Right hindlimb (tissue), 1 donor: ENCODE measurements around the gene MSANTD3.
"Not testable (repeated sequence)": the region's sequence is repeated elsewhere in the genome, so short reads cannot be mapped to it uniquely, and the experiment has no call there.

Experiments used
- DNase-seq: peaks from one replicate; pipeline ENCODE4 v3.0.0-alpha.2; 2018

Gene MSANTD3, protein sequence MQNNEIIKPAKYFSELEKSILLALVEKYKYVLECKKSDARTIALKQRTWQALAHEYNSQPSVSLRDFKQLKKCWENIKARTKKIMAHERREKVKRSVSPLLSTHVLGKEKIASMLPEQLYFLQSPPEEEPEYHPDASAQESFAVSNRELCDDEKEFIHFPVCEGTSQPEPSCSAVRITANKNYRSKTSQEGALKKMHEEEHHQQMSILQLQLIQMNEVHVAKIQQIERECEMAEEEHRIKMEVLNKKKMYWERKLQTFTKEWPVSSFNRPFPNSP

DNA sequence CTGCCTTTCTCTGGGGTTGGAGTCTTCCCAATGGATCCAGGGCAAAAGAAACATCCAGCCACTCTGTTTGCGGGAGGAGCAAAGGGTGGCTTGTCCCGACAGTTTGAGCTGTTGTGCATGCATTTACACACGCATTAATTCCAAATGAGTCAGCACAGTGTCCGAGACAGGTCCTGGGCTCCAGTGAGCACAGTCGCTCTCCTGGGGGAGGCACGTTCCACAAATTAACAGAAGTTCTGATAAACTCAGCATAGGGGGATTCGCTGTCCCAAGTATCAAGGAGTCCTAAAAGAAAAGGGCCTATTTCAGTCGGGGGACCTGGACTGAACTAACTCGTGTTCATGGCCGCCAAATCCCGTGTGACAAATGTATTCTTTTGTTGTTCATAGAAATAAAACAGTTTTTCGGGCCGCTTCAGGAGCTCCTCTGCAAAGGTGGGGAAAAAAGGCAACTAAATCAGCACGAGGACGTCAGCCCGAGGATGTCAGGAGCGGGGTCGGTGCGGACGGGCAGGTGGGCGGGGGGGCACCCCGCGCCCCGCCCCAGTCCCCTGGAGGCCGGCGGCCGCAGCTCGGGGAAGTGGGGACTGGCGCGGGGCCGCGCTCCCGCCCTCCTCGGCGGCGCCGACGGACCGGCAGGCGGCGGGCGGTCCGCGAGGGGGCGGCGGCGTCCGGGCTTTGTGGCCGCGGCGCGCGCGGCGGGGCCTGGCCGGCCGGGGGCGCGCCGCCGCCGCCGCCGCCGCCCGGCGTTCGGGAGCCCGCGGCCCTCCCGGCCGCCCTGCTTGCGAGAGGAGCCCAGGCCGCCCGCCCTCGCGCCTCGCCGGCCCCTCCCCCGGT, at the start of gene MSANTD3:
TSS of gene MSANTD3 (plus strand) at position 614 of the 836 bp plus-strand sequence. CDS start 14,796 bp downstream, outside the sequence.
- peak; percentile 71 for DNase-seq

DNA sequence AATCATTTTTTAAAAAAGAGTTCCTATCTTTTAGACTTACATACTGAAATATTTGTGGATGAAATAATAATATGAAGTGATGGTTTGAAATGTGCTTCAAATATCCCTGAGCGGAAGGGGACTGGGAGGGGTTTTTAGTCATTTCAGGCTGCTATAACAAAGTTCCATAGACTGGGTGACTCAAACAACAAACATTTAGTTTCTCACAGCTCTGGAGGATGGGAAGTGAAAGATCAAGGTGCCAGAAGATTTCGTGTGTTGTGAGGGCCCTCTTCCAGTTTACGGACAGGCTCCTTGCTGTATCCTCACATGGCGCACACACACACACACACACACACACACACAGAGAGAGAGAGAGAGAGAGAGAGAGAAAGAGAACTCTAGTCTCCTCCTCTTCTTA, 47.1 kb upstream of the MSANTD3 start:
- DNase-seq = no peak

DNA sequence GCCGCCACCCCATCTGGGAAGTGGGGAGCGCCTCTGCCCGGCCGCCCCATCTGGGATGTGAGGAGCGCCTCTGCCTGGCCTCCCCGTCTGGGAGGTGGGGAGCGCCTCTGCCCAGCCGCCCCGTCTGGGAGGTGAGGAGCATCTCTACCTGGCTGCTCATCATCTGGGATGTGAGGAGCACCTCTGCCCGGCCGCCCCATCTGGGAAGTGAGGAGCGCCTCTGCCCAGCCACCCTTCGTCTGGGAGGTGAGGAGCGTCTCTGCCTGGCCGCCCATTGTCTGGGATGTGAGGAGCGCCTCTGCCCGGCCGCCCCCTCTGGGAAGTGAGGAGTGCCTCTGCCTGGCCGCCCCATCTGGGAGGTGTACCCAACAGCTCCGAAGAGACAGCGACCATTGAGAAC, 34.0 kb upstream of the MSANTD3 start:
- not testable (repeated sequence) for DNase-seq

DNA sequence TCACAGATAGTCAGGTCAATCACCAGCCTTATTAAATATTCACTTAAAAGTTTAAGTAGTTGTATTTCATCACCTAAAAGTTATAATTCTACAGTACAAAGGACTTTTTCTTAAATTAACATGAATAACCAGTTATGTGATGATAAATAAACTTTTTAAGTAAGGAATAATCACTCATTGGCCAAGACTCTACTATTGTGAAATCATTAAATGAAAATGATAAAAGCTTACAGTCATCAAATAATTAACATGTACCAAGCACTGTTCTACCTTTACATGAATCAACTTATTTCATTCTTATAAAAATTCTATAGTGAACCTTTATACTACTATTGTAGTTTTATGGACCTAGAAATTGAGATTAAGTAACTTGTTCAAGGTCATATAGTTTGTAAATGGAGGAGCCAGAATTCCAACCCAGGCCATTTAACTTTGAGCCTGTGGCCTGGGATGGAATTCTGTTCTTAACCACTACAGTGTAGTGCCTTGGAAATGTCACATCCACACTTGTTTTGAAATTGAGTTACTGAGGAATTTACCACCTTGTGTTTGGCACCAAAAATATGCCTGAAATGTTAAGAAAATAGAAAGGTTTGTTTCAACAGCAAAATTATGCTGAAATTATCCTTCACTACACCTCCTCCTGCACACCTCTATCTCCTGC, 32.8 kb upstream of the MSANTD3 start:
- no peak for DNase-seq

DNA sequence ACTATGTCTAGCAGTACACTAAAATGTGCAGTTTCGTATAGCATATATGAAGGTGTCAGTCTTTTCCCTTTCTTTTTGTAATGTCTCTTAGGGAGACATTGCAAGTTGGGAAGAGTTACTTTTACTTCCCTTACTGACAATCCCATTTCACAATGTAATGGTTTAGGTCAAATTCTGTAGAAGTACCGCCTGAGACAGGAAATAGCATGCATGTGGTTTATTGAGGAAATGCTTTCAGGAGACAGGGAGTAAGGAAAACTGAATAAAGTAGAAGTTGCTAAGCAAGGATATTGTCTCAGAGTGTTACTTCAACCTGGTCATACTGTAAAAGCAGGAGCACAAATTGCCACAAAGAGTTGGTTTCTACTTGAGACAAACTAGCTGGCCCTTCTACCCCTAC, 32.1 kb upstream of the MSANTD3 start:
- DNase-seq = no peak

DNA sequence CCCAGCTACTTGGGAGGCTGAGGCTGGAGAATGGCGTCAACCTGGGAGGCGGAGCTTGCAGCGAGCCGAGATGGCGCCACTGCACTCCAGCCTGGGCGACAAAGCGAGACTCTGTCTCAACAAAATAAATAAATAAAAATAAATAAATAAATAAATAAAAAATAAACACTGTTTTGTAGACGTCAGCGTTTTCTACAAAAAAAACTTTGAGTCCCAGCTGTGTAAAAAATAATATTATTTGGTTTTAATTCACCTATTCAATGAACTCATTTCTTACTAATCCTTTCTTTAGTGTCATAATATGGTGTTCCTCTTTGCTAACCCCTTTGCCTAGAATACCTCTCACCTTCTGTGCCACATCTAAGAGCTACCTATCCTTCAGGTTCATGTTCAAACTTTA, 30.2 kb upstream of the MSANTD3 start:
- no peak for DNase-seq

DNA sequence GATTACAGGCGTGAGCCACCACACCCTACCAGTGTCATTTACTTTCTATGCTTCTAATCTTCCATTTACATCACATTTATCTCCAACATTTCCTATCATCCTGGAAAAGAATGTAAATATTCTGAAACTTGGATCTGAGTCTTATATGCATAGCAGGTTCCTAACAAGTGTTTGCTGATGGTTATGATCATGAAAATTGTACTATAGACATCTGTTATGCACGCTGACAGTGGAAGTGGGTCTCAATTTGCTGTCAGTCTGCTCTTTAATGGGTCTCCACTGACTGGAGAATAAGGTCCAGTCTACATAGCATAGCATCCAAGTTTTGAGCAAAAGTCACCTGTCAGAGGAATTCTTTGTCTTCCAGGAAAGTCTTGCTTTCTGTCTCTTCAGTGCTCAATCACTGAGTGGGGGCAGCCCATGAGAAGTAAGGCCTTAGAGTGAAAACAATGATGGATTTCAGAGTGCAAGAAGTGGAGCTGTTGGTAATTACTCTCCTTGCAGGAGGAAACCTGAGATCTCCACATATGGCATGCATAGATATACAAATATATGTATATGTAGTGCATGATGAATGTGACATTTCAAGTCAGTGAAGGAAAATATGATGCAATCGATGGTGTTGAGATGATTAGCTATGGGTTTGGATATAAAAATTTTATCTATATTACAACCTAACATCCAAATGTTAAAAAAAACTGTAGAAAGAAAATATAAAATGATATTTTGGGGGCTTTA, 29.2 kb upstream of the MSANTD3 start:
- no peak for DNase-seq

DNA sequence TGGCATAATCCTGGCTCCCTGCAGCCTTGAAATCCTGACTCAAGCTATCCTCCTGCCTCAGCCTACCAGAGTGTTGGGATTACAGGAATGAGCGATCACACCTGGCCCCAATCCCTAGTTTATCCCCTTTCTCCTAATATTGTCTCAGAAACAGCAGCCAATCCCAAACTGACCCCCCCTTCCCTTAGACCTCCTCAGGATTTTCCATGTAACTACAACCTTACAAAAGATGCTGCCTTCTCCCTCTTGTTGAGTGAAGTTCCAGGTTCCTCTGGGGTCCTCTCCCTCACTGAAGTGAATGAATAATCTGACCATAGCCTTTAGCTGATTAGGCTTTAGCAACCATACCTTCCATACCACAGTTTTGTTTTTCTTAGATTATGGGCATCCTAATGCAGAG, 25.9 kb upstream of the MSANTD3 start:
- no peak for DNase-seq

DNA sequence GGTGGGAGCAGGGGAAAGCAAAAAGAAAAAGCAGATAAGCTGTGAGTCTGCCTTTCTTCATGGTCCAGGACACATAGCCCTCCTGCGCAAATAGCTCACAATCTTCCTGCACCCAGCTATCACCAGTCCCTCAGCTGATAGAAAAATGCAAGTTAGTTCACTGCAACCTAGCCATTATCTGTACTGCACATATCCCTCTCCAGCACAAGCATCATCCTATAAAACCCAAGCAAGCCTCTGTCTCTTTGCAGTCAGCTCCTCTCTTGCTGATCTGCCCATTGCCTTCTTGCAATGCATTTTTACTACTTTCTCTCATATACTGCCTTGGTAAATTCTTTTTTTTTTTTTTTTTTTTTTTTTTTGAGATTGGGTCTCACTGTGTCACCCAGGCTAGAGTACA, 20.0 kb upstream of the MSANTD3 start:
- DNase-seq = no peak

DNA sequence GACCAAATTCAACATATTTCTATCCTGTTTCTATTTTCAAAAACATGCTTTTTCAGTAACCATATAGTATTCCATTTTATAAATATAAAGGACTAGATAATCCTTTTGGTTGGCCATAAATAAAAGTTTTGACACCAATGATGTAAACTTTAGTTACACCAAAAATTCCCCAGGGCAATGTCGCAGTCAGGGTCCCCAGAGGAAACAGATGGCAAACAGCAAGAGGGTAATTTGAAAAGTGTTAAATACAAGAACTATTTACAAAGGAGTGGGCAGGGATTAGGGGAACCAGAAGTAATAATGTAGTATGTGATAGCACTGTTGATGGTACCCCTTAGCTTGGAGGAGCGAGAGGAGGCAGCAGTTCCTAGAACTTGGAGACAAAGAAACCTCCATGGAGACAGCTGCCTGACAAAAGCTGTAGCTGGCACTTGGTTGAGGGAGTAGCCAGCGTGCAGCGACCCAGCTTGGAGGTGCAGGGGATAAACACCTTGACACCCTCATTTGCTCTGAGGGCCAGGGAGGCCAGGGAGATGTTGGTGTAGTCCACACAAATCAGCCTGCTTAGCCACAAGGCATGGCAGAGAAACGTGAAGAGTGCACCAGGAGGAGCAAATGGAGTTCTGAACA, 18.3 kb upstream of the MSANTD3 start:
- no peak for DNase-seq

DNA sequence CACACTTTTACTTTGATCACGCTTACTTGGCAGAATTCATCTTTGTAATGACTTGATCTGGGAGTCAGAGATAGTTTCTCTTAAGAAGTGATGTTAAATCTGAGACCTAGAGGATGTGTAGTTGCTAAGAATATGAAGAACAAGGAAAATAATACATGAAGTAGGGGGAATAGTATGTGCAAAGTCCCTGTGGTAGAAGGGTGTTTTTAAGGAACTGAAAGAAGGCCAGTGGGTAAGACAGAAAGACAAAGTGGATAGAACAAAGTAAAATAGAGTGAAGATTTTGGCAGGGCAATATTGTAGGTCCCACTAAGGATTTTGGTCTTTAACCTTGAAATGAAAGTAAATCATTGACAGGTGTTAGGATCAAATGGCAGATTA, 17.8 kb upstream of the MSANTD3 start:
- no peak for DNase-seq

DNA sequence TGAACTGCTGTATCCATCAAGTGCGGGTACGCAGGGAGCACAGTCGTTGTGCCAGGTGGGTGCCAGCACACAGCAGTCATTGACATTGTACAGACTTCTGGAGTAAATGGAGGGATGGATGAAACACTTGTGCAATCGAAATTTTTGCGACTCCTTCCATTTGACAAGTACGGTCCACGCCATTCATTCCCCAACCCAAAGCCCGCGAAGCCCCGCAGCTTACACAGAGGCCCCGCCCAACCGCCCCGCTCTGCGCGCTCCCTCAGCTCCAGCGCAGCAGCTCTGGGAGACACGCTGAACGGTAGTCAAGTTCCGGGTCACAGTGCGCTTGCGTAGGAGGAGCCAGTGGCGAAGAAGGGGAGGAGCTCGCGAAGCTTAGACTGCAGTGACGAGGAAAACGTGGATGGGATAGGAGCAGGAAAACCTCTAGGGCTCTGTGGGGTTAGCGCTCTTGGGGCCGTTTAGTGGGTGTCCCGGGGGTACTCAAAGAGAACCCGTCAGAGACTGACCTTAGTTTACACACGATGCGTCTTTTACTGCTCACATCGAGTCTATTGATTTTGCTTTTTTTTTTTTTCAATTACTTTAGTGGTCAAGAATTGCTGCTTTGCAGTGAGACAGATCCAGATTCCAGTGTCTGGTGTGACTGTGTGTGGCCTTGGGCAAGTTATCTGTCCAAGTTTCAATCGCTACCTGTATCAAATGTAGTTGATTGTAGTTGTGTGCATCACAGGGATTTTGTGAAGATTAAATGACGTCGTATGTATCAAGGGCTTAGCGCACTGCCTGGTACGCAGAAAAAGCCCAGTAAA, 15.3 kb upstream of the MSANTD3 start:
- DNase-seq = peak; percentile 88

DNA sequence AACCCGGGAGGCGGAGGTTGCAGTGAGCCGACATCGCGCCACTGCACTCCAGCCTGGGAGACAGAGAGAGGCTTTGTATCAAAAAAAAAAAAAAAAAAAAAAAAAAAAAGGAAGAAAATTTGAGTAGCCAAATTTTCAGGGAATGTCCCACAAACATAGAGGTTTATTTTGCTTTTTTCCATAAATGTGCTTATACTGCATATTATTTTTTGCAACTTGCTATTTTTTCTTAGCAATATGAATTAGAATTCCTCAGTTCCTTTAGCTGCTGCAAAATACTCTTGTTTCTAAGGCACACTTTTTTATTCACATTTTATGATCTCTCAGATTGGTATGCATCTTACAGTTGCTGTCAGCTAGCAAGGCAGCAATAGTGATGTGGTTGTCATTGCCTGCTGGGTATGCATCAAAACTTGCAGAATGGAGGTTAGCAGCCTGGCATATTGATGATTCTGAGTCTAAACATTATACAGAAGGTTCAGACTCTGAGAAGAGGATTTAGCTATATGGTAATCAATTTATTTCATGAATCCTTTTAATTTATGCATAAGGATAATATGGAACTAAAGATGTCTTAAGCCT, 13.0 kb upstream of the MSANTD3 start:
- no peak for DNase-seq

DNA sequence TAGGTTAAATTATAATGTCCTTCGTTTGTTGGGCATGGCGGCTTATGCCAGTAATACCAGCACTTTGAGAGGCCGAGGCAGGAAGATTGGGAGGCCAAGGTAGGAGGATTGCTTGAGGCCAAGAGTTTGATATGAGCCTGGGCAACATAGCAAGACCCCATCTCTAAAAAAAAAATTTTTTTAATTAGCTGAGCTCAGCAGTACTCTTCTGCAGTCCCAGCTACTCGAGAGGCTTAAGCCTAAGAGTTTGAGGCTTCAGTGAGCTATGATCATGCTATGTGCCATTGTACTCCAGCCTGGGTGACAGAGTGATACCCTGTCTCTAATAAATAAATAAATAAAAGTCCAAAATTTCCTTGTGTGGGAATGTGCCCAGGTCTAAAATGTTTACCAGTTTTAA, 9.1 kb upstream of the MSANTD3 start:
- no peak for DNase-seq

DNA sequence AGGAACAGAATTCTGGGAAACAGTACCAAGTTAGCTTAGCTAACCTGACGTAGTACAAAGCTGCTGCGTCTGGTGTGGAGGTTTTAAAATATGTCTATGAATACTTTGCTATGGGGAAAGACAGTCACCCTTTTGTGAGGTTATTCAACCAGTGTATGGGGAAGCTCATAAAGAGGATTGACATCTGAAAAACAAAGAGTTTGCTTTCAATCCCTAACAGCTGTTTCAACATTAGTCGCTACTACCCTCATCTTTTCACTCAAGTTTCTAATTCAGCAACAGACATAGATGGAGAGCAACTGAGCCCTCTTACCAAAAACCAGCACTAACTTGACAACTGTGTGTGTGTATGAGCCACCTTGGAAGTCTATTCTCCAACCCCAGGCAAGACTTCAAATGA, 7.8 kb upstream of the MSANTD3 start:
- DNase-seq = no peak

DNA sequence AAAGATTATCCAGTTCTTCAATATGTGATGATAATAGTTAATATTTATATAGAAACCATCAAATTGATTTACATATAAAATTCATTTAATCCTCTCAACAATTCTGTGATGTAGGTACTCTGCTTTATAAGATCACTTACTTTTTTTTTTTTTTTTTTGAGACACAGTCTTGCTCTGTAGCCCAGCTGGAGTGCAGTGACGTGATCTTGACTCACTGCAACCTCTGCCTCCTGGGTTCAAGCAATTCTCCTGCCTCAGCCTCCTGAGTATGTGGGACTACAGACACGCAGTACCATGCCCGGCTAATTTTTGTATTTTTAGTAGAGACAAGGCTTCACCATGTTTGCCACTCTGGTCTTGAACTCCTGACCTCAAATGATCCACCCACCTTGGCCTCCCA, 5.8 kb upstream of the MSANTD3 start:
- not testable (repeated sequence) for DNase-seq

DNA sequence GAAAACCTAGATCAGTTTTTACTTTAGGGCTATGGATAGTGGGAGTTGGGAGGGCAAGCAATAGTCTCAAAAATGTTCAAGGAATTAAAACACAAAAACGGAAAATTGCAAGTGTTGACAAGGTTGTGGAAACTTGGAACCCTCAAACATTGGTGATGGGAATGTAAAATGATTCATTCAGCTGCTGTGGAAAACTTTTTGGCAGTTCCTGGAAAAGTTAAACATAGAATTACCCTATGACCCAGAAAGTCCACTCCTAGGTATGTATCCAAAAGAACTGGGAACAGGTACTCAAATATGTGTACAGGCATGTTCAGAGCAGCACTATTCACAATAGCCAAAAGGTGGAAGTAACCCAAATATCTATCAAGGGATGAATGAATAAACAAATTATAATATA, 1.2 kb upstream of the MSANTD3 start:
- no peak for DNase-seq

DNA sequence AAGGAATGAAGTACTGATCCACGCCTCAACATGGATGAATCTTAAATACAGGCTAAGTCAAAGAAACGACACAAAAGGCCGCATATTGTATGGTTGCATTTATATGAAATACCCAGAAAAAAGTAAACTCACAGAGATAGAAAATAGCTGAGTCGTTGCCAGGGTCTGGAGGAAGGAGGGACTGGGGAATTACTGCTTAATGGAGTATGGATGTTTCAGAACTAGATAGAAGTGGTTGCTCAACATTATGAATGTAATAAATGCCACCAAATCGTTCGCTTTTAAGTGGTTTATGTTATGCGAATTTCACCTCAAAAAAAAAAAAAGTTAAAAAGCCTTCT, 784 bp upstream of the MSANTD3 start:
- DNase-seq = no peak

DNA sequence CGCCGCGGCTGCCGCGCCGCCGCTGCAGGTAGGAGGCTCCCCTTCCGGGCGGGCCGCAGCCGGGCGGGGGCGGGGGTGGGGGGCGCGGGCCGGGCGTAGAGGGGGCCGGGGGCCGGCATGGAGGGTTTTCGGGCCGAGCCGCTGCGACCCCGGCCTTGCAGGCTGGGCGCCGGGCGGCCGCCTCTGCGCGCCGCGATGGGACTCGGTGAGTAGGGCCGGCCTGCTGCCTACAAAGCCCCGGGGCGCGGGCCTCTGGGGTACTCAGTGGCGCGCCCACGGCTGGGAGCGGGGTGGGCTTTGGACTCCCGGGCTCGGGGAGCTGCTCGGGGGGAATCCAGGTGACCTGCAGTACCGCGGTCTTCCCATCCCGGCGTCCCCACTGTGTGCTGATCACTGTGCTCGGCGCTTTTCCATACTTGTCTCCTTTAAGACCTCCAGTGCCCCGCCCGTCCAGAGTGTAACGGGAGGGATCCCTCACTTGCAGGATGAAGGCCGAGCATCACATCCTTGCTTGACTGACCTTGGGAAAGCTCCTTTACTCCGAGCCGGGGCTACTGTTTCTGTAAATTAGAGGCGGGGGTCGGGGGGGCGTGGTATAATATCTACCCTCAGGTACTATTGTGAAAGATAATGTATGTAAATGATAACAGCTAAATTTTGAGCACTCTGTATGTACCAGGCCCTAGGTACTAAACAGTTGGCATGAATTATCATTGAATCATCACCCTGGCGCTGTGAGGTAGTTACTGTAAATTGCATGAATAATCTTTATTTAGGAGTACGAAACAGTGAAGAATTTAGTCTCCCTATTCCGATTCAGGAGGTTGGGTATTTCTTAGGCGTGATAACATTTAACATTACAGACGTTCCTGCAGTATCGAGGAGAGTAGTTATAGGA, 672 bp downstream of the MSANTD3 start:
- peak; percentile 73 for DNase-seq

DNA sequence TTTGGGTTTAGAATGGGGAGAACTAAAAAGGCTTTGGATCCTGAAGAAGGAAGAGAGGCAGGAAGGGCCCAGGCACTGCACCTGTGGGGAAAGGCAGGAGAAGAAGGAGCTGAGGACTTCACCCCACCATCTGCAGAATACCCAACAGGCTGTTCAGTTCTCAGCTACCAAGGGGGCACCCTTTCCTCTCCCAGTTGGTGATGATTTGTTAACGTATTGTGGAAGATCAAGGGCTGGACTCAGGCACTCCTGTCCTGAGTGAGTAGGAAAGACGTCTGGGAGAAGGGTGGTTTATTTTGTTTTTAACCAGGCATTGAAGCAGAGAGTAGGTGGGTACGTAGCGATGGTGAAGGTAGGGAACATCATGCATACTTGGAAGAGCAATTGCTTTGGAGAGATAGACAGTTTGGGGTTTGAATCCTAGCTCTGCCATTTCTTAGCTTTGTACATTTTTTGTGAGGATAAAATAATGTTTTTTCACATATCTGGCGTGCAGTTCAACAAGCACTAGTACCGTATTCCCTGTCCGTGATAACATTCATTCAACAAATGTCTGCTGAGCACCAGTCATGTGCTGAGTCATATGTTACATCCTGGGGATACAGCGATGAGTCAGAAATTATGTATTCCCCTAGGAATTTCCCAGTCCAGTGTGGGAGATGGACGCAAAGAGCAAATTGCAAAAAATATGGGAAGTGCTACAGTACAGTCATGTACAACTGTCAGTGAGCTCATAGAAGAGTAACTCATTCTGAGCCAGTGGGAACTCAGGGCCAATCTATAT, 2.1 kb downstream of the MSANTD3 start:
- DNase-seq = no peak
